ENCODE results near the gene MTFR1L.
A peak's percentile ranks its signal among the peaks of the same experiment; 100 is the strongest.

Gene MTFR1L

GRCh38 chr1:25792115-25792514 is 27.6 kb upstream of the MTFR1L start:
- no peak for DNase-seq

GRCh38 chr1:25793585-25794170 is 26.1 kb upstream of the MTFR1L start:
- no peak for DNase-seq

DNA sequence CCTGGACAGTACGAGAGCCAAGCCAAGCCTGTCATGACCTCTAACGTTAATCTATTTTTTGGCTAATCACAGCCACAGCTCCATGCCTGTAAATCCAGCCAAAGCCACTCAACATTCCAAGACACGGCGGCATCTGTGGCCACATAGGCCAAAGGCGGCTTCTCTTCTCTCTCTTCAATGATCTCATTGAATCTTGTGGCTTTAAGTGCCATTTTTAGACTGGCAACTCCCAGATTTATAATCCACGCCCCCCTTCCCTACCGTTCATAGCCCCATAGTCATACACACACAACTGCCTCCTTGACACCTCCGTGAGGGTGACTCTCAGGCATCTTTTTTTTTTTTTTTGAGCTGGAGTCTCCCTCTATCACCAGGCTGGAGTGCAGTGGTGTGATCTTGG is 25.4 kb upstream of the MTFR1L start:
- no peak for DNase-seq

- DNase-seq: no peak
These were observed 24.5 kb upstream of the MTFR1L start for GRCh38 chr1:25795211-25795610.

DNA sequence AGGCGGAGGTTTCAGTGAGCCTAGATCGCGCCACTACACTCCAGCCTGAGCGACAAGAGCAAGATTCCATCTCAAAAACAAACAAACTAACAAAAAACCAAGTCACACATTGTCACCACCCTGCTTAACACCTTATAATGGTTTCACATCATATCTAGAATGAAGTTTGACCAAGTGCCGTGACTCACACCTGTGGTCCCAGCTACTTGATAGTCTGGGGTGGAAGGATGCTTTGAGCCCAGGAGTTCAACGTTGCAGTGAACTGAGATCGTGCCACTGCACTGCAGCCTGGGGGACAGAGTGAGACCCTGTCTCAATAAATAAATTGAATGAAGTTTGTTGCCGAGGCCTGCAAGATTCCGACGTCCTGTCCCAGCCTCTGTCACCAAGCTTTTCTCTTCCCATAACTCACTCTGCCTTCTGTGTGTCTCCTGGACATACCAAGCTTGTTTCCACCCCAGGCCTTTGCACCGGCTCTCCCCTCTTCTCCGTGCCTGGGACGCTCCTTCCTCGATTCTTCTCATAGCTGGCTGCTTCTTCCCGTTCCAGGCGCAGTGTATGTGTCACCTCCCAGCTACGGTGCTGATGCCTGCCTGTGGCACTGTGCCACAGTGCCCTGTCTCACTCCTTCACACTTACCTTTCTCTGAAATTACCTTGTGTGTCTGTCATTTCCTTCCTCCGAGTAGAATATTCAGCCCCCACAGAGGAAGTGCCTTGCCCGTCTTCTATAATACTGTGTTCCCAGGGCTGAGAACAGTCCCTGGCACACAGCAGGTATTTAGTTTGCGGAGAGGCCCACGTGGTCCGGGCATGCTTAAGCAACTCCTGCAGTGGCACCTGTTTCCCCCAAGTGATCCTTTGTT is 23.6 kb upstream of the MTFR1L start:
- peak; percentile 77 for DNase-seq

DNA sequence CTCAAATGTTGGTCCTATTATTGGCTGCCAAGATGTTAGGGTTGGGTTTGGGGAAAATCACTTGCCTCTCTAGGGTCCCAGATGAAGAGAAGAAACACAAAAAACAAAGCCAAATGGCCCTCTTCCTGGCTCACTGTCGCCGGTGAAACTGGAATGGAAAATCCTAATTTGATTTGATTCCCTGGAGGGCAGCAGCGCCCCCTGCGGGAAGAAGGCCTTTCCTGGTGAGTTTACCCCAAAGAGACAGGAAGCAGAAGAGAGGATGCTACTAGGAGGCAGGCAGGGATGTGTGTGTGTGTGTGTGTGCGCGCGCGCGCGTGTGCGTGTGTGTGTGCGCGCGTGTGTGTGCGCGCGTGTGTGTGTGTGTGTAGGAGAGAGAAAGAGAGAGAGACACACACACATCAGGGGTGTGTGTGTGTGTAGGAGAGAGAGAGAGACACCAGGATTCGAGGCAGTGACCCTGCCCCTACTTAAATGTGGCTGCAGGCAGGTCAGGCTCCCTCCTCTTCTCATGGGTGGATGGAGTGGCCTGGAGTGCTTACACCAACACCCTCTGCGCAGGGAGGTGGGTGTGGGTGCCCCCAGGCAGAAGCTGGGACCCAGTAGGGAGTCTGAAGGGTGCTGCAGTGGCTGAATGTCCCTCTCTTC is 22.8 kb upstream of the MTFR1L start:
- peak; percentile 82 for DNase-seq

DNA sequence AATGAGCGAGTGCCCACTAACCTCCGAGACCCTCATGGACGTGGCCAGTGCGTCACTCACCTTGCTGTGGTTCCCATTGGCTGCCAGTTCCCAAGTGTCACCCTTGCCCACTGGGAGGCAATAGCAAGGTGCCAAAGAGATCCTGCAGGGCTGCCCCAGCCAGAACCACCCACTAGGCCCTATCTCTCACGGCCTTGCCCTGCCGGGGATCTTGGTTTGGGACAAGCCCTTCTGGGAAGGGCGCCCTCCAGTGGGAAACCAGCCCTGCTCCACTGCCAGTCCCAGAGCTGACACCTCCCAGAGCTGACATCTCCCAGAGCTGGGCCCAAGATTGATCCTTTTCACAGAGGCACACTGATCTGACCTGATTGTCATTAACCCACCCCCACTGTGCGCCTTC is 21.8 kb upstream of the MTFR1L start:
- no peak for DNase-seq

DNA sequence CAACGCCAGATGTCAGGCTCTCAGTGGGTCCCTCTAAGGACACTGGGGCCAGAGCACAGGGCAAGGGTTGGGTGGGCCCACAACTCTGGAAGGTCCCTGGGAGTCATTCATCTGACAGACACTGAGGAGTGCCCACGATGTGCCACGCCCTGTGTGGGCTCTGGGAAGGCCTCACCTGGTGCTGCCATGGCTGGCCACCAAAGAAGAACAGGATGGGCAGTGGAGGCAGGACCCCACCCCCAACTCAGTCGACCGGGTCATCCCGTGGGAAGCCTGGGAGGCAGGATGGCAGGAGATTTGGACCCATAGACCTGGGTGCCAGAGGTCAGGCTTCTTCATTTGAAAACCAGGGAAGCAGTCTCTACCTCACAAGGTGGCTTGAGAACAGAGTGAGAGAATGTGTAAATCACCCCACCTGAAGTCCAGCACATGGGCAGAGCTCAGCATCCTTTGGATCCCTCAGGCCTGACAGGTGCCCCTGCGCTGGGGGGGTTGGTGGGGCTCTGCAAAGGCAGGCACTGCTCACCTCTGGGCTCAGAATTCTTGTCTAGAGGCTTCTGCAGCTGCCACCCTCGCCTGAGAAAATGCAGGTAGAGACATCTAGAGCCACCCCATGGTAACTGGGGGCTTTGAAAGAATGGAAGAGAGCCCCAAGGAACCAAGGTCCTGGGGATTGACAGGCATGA is 20.9 kb upstream of the MTFR1L start:
- DNase-seq: no peak

DNA sequence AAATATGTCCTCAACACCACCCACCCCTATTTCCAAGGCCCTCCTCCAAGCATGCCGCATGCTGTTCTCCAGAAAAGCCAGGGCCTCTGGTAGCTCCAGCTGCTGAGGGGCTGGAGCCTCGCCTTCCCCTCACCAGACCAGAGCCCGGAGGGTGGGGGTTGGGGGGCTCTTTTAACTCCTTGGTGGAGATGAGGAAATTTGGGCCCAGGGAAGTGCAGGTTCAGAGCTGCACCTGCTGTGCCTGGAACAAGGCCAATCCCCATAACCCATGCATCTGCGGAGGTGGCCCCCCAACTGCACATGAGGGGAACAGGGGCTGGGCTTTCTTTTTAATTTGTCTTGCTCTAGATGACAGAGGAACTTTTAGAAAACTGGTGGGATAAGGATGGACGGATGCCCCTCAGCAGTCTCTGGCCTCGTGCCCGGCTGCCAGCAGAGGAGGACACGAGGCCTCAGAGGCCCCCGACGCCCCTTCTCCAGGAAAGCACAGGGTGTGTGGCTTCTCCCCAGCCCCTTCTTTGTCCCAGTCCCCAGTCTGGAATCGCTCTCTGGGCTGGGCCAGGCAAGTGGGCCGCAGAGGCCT is 20.3 kb upstream of the MTFR1L start:
- DNase-seq: peak; percentile 22

GRCh38 chr1:25799935-25800702 is 19.6 kb upstream of the MTFR1L start, which contains the start of gene SELENON:
Gene SELENON, plus strand, starts transcription at chr1:25800193. Its CDS starts 38 bp downstream, at chr1:25800231.
- peak; percentile 53 for DNase-seq

DNA sequence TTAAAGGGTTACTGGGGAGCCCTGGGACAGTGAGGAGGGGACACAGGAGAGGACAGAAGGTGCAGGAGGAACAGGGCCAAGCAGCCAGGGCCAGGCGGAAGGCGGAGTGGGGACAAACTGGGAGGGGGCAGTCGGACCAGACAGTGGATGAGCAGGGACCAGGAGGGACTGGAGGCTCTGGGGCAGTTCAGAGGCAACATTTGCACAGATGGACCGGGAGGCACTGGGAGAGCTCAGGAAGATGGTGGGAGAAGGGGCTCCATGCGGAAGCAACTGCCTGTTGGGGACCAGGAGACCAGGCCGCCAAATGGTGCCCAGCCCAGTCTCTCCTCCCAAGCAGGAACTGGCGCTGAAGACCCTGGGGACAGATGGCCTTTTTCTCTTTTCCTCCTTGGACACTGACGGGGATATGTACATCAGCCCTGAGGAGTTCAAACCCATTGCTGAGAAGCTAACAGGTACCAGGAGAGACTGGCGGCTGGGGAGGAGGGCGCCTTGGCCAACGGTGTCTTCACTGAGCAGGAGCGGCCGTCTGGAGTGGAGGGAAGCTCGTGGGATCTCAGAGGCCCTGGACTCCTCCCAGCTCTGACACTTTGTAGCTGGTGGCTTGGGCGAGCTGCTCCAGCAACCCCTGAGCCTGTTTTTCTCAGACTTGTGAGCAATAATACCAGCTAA is 18.9 kb upstream of the MTFR1L start:
- no peak for DNase-seq

DNA sequence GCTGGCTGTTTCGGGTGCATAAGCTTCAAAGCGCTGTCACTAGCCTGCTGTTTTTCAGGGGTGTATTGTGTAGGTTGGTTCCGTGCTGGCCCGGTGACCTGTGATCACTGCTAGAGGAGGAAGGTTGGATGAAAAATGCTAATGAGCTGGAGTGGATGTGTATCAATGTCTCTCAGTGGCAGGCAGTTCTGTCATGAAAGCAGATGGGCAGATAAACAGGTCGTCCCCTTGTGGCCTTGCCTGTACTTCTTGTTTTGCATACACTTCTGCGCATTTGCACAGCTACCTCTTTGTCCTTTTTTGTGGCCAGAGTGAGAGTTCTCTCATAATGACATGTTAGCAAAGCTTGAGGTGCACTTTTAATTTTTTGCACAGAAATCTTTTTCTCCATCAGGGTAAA is 16.8 kb upstream of the MTFR1L start:
- no peak for DNase-seq

- DNase-seq: no peak
These were observed 16.4 kb upstream of the MTFR1L start for GRCh38 chr1:25803368-25803767.

- DNase-seq: no peak
These were observed 15.3 kb upstream of the MTFR1L start for GRCh38 chr1:25804244-25804963.

GRCh38 chr1:25804964-25805862 is 14.5 kb upstream of the MTFR1L start:
- no peak for DNase-seq

- no peak for DNase-seq
These were observed 13.9 kb upstream of the MTFR1L start for GRCh38 chr1:25805863-25806225.

DNA sequence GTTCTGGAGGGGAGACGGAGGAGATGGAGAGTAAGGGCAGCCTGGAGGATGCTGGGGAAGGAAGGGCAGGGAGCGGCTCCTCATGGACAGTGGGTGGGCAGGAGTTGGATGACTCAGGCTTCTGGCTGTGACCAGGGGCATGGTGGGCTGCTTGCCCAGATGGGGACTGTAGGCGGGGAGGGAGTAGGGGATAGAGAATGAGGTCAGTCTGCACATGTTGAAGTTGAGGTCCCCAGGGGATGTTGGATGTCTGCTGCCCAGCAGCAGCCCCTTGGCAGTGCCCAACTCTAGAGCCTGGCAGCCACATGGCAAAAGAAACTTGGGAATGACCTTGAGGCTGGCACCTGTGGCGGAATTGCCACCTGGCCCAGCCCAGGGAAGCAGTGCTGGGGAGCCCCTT is 13.3 kb upstream of the MTFR1L start:
- DNase-seq: no peak

DNA sequence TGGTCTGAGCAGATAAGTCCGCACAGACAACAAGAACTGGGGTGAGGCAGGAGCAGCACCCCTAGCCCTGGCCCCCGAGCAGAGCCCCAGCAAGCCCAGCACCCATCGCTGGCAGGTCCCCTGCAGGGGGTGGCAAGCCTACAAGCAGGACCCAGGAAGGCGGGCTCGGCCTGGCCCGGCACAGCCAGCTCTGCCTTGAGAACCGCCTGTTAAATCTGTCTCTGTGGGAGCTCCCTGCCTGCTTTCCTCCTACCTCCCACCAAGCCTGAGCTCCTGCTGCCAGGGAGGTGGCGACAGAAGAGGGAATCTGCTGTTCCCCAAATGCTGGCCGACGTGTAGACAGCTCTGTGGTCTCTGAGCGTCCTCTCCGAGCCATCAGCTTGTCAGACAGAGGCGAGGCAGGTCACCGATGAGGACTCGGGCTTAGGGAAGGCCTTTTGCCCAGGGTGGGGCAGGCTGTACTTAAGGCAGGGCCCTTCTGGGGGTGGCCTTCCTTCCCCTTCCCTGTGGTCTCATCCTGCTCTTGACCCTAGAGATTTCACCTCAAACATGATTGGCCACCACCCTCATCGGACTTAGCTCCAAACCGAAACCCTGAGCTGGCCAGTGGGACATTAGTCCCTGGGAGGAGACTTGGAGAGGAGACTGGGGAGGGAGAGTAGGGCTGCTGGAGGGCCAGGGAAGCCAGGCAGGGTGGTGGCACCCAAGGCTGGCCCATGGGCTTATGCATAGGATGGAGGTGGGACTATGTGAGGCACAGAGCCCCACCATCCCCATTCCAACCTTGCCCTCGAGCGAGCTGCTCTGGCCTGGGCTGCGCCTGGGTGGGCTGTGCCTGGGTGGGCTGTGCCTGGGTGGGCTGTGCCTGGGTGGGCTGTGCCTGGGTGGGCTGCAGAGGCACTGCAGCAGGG is 12.0 kb upstream of the MTFR1L start:
- DNase-seq: no peak

Data from NCI-H1092 (cell line).